ENCODE results near the gene CAMK4. TPM values are rescaled to one million over a fixed set of nuclear protein-coding genes. Genes with fewer than 3 reads are reported as not detected.

The CAMK4 gene
- total and polyA plus RNA-seq, 4 donors = 0.27 to 1.4 (median 1.2) TPM

DNA sequence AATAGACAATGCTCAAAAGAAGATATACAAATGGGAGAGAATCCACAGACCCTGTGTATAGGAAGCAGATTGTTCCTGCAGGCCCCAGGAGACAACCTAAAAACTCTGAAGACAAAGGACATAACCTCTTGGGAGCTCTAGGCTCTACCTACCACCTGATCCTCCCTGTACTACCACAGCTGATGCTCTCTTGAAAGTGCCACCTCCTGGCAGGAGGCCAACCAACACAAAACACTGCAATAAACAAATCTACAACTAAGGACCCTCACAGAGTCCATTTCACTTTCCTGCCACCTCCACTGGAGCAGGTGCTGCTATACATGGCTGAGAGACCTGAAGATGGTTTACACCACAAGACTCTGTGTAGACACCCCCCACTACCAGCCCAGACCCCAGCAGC is 239.1 kb downstream of the CAMK4 start:
- no peaks in the 10 kb centered on the region for H3K4me1 ChIP-seq (ENCODE audit: control insufficient read depth in 4 of 4, insufficient read depth in 4 of 4, low read length in 3 of 4)
- H3K9ac ChIP-seq (ENCODE audit: low read depth in 1 of 2, low read length in 2 of 2) = no peak overlapping the region
- no peak overlapping the region for H3K27ac ChIP-seq (ENCODE audit: low read depth in 1 of 2, low read length in 2 of 2)
- no peaks in the 10 kb centered on the region for H3K36me3 ChIP-seq (ENCODE audit: control insufficient read depth in 4 of 4, insufficient read depth in 3 of 4, low read depth in 1 of 4, low read length in 3 of 4)
- H3K9me3 ChIP-seq (ENCODE audit: control insufficient read depth in 4 of 4, low read length in 3 of 4) = no peaks in the 10 kb centered on the region
- DNase-seq (ENCODE audit: low spot score) = no peak
- H3K4me3 ChIP-seq (ENCODE audit: low read depth in 1 of 3, low read length in 3 of 3) = no peak overlapping the region
- H3K27me3 ChIP-seq (ENCODE audit: control insufficient read depth in 4 of 4, insufficient read depth in 4 of 4, low read length in 3 of 4) = no peaks in the 10 kb centered on the region
- TF ChIP-seq GABPA (IDR thresholded peaks at IDR 0.05 in 1 of 2, conservative IDR thresholded peaks at IDR 0.05 in 1 of 2) = no peak
- no peak for TF ChIP-seq TAF1 (conservative IDR thresholded peaks at IDR 0.05)
- TF ChIP-seq SP1 (IDR thresholded peaks at IDR 0.05) = no peak
- no peak for TF ChIP-seq HNF4G (IDR thresholded peaks at IDR 0.05)
- no peak for TF ChIP-seq NR2F2 (IDR thresholded peaks at IDR 0.05)
- no peak for TF ChIP-seq RXRA (IDR thresholded peaks at IDR 0.05)
- no peak for TF ChIP-seq JUND (IDR thresholded peaks at IDR 0.05)
- TF ChIP-seq, protein P1, sequence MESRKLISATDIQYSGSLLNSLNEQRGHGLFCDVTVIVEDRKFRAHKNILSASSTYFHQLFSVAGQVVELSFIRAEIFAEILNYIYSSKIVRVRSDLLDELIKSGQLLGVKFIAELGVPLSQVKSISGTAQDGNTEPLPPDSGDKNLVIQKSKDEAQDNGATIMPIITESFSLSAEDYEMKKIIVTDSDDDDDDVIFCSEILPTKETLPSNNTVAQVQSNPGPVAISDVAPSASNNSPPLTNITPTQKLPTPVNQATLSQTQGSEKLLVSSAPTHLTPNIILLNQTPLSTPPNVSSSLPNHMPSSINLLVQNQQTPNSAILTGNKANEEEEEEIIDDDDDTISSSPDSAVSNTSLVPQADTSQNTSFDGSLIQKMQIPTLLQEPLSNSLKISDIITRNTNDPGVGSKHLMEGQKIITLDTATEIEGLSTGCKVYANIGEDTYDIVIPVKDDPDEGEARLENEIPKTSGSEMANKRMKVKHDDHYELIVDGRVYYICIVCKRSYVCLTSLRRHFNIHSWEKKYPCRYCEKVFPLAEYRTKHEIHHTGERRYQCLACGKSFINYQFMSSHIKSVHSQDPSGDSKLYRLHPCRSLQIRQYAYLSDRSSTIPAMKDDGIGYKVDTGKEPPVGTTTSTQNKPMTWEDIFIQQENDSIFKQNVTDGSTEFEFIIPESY (IDR thresholded peaks at IDR 0.05) = no peak
- no peak for TF ChIP-seq EGR1 (IDR thresholded peaks at IDR 0.05; ENCODE audit: low read depth in 2 of 2)
- TF ChIP-seq FOXA1 (IDR thresholded peaks at IDR 0.05) = no peak
- TF ChIP-seq HNF4A (conservative IDR thresholded peaks at IDR 0.05) = no peak
- TF ChIP-seq, protein P2, sequence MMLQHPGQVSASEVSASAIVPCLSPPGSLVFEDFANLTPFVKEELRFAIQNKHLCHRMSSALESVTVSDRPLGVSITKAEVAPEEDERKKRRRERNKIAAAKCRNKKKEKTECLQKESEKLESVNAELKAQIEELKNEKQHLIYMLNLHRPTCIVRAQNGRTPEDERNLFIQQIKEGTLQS (IDR thresholded peaks at IDR 0.05) = no peak
- TF ChIP-seq YY1 (IDR thresholded peaks at IDR 0.05) = no peak
- TF ChIP-seq RAD21 (IDR thresholded peaks at IDR 0.05) = no peak

DNA sequence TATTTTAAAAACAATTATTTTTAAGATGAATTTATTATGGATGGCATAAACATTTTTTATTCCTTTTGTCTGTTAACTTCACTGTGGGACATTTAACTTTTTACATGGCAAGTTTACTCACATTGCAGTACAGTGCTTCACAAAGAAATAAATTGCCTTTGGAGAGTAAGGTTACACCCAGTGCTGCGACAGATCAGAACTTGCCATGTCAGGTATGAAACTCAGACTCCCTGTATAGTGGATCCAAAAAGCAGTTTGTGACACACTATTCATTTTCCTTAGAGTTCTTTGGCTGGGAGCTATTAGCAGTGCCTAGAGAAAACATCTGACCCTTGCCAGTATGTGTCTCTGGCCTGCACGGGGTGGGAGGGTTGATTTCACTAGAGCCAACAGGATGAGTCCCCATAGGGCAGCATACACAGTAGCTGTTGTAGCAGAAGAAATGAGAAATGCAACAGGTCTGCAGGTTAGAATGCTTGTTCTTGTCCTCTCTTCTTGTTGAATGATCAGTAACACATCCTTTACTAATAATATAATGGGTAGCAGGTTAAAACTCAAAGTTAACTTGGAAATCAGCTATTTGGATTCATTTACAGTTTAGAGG is 245.2 kb downstream of the CAMK4 start:
- TF ChIP-seq GABPA (IDR thresholded peaks at IDR 0.05 in 1 of 2, conservative IDR thresholded peaks at IDR 0.05 in 1 of 2) = no peak
- Histone ChIP-seq H3K36me3 (ENCODE audit: control insufficient read depth in 4 of 4, insufficient read depth in 3 of 4, low read depth in 1 of 4, low read length in 3 of 4) (no peaks in the 10 kb centered on the region), H3K27me3 (ENCODE audit: control insufficient read depth in 4 of 4, insufficient read depth in 4 of 4, low read length in 3 of 4) (no peaks in the 10 kb centered on the region), H3K27ac (ENCODE audit: low read depth in 1 of 2, low read length in 2 of 2) (no peak overlapping the region), H3K4me1 (ENCODE audit: control insufficient read depth in 4 of 4, insufficient read depth in 4 of 4, low read length in 3 of 4) (no peaks in the 10 kb centered on the region), H3K9me3 (ENCODE audit: control insufficient read depth in 4 of 4, low read length in 3 of 4) (no peaks in the 10 kb centered on the region), H3K9ac (ENCODE audit: low read depth in 1 of 2, low read length in 2 of 2) (no peak overlapping the region), H3K4me3 (ENCODE audit: low read depth in 1 of 3, low read length in 3 of 3) (no peak overlapping the region)
- DNase-seq (ENCODE audit: low spot score) = no peak
- 76% methylated on average over 2 of the region's 2 CpGs for WGBS

DNA sequence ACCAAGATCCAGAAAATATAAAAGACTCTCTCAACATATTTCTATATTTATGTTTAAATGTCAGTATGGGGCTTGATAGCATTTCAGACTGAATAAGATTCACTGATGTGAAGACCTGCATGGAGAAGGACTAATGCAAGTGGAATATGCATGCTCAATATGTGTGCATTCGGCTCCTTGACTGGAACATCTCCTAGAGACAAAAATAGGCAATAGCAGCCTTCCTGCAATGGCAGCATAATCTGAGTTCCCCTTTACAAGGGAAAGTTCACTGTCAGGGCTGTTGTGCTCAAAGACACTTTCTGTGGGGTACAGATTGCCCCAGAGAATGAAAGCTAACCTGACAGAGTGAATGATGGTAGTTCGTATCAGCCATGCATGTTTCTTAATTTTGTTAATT is 245.7 kb downstream of the CAMK4 start:
- Histone ChIP-seq H3K27me3 (ENCODE audit: control insufficient read depth in 4 of 4, insufficient read depth in 4 of 4, low read length in 3 of 4) (no peaks in the 10 kb centered on the region), H3K36me3 (ENCODE audit: control insufficient read depth in 4 of 4, insufficient read depth in 3 of 4, low read depth in 1 of 4, low read length in 3 of 4) (no peaks in the 10 kb centered on the region), H3K27ac (ENCODE audit: low read depth in 1 of 2, low read length in 2 of 2) (no peak overlapping the region), H3K9ac (ENCODE audit: low read depth in 1 of 2, low read length in 2 of 2) (no peak overlapping the region), H3K9me3 (ENCODE audit: control insufficient read depth in 4 of 4, low read length in 3 of 4) (no peaks in the 10 kb centered on the region), H3K4me3 (ENCODE audit: low read depth in 1 of 3, low read length in 3 of 3) (no peak overlapping the region), H3K4me1 (ENCODE audit: control insufficient read depth in 4 of 4, insufficient read depth in 4 of 4, low read length in 3 of 4) (no peaks in the 10 kb centered on the region)
- no peak for DNase-seq (ENCODE audit: low spot score)
- WGBS = 59% methylated on average over 2 of the region's 2 CpGs
- no peak for TF ChIP-seq SP1 (IDR thresholded peaks at IDR 0.05)
- TF ChIP-seq RXRA (IDR thresholded peaks at IDR 0.05) = no peak
- TF ChIP-seq, protein P2 (IDR thresholded peaks at IDR 0.05) = no peak
- no peak for TF ChIP-seq EGR1 (IDR thresholded peaks at IDR 0.05; ENCODE audit: low read depth in 2 of 2)
- TF ChIP-seq, protein P3, sequence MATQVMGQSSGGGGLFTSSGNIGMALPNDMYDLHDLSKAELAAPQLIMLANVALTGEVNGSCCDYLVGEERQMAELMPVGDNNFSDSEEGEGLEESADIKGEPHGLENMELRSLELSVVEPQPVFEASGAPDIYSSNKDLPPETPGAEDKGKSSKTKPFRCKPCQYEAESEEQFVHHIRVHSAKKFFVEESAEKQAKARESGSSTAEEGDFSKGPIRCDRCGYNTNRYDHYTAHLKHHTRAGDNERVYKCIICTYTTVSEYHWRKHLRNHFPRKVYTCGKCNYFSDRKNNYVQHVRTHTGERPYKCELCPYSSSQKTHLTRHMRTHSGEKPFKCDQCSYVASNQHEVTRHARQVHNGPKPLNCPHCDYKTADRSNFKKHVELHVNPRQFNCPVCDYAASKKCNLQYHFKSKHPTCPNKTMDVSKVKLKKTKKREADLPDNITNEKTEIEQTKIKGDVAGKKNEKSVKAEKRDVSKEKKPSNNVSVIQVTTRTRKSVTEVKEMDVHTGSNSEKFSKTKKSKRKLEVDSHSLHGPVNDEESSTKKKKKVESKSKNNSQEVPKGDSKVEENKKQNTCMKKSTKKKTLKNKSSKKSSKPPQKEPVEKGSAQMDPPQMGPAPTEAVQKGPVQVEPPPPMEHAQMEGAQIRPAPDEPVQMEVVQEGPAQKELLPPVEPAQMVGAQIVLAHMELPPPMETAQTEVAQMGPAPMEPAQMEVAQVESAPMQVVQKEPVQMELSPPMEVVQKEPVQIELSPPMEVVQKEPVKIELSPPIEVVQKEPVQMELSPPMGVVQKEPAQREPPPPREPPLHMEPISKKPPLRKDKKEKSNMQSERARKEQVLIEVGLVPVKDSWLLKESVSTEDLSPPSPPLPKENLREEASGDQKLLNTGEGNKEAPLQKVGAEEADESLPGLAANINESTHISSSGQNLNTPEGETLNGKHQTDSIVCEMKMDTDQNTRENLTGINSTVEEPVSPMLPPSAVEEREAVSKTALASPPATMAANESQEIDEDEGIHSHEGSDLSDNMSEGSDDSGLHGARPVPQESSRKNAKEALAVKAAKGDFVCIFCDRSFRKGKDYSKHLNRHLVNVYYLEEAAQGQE (IDR thresholded peaks at IDR 0.05) = no peak
- TF ChIP-seq GABPA (IDR thresholded peaks at IDR 0.05 in 1 of 2, conservative IDR thresholded peaks at IDR 0.05 in 1 of 2) = no peak
- TF ChIP-seq HNF4A (conservative IDR thresholded peaks at IDR 0.05) = no peak
- no peak for TF ChIP-seq HNF4G (IDR thresholded peaks at IDR 0.05)
- TF ChIP-seq, protein P1 (IDR thresholded peaks at IDR 0.05) = no peak
- no peak for TF ChIP-seq FOXA1 (IDR thresholded peaks at IDR 0.05)
- TF ChIP-seq, protein P4, sequence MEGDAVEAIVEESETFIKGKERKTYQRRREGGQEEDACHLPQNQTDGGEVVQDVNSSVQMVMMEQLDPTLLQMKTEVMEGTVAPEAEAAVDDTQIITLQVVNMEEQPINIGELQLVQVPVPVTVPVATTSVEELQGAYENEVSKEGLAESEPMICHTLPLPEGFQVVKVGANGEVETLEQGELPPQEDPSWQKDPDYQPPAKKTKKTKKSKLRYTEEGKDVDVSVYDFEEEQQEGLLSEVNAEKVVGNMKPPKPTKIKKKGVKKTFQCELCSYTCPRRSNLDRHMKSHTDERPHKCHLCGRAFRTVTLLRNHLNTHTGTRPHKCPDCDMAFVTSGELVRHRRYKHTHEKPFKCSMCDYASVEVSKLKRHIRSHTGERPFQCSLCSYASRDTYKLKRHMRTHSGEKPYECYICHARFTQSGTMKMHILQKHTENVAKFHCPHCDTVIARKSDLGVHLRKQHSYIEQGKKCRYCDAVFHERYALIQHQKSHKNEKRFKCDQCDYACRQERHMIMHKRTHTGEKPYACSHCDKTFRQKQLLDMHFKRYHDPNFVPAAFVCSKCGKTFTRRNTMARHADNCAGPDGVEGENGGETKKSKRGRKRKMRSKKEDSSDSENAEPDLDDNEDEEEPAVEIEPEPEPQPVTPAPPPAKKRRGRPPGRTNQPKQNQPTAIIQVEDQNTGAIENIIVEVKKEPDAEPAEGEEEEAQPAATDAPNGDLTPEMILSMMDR (IDR thresholded peaks at IDR 0.05; ENCODE audit: low read depth, low read length, missing input control) = no peak
- no peak for TF ChIP-seq TAF1 (conservative IDR thresholded peaks at IDR 0.05)
- TF ChIP-seq NR2F2 (IDR thresholded peaks at IDR 0.05) = no peak
